Heart right ventricle (tissue), 16 donors: Measurements from ENCODE around the gene PDE11A. TPM values are rescaled to one million over a fixed set of nuclear protein-coding genes. Genes with fewer than 3 reads are reported as not detected.
A peak's percentile ranks its signal among the peaks of the same experiment; 100 is the strongest.

ENCODE experiments used
- ATAC-seq, 8 donors: fragments of 200-7000 bp; cut with Tn5 transposase; one replicate each; pipeline ENCODE4 v1.9.1; 2020; ENCODE audit warnings: mild to moderate bottlenecking in 8 of 8, moderate library complexity in 8 of 8, moderate number of reproducible peaks in 1 of 8
- DNase-seq, 2 donors: peaks; one replicate each; pipeline ENCODE4 v3.0.0-alpha.2; 2020
- H3K27ac ChIP-seq, 10 donors: fragments of 200-600 bp; sonication (generic) in 2 of 10; one replicate each; pipeline versions ENCODE4 v1.5.0 to v1.8.0; 2020 to 2022; ENCODE audit warnings: mild to moderate bottlenecking in 3 of 10
- H3K27me3 ChIP-seq, 7 donors: fragments of 200-600 bp; one replicate each; pipeline ENCODE4 v1.8.0; 2021 to 2022; ENCODE audit warnings: mild to moderate bottlenecking in 2 of 7
- H3K36me3 ChIP-seq, 9 donors: fragments of 200-600 bp; sonication (generic) in 1 of 9; one replicate each; pipeline versions ENCODE4 v1.5.0 to v1.8.0; 2020 to 2022; ENCODE audit warnings: mild to moderate bottlenecking in 2 of 9
- H3K4me1 ChIP-seq, 9 donors: fragments of 200-600 bp; sonication (generic) in 1 of 9; one replicate each; pipeline versions ENCODE4 v1.5.0 to v1.8.0; 2020 to 2022; ENCODE audit warnings: mild to moderate bottlenecking in 4 of 9
- H3K4me3 ChIP-seq, 10 donors: fragments of 200-600 bp; sonication (generic) in 2 of 10; one replicate each; pipeline versions ENCODE4 v1.5.0 to v1.8.0; 2020 to 2022; ENCODE audit warnings: mild to moderate bottlenecking in 7 of 10, moderate library complexity in 2 of 10
- H3K9me3 ChIP-seq, 11 donors: fragments of 200-600 bp in 10 of 11; sonication (generic) in 2 of 11; one replicate each; pipeline versions ENCODE4 v1.5.0 to v1.8.0; 2013 to 2022; ENCODE audit warnings: mild to moderate bottlenecking in 2 of 11, control low read depth in 1 of 11, moderate library complexity in 1 of 11
- CTCF ChIP-seq, 9 donors: fragments of 200-600 bp; sonication (generic) in 2 of 9; IDR thresholded peaks; one replicate each; pipeline versions ENCODE4 v1.5.0 to v1.8.0; 2021 to 2022; ENCODE audit warnings: antibody characterized with exemption in 9 of 9, mild to moderate bottlenecking in 5 of 9, moderate library complexity in 1 of 9
- WGBS, 2 donors: extraction: QIAGEN DNeasy Blood & Tissue Kit; methylation state at CpG; one replicate each; pipeline ENCODE4 v1.1.7; 2013; ENCODE audit warnings: inconsistent platforms in 1 of 2; 5-methylcytosine and 5-hydroxymethylcytosine counted together
- intact Hi-C, 10 donors: fragments of 100-400 bp; cut with DNase I; formaldehyde crosslinking; loops; one replicate each; pipeline versions ENCODE4 v1.11.1 to v1.14.2; 2022
- polyA plus RNA-seq, 2 donors: library from polyadenylated mRNA; stranded (reverse); fragments of 200-250 nt; gene quantifications; one replicate each; pipeline ENCODE4 v1.2.3, GENCODE V29; 2013
- total RNA-seq, 10 donors: library from RNA; stranded (reverse); fragmentation: NEBNext Ultra II Directional in 3 of 10; extraction: Animal tissue kit (Norgen Biotek cat#: 25700) in 3 of 10; gene quantifications; one replicate each; pipeline versions ENCODE4 v1.2.1 to v1.2.4, GENCODE V29; 2021 to 2023
- donor health status: Arrhythmogenic right ventricular cardiomyopathy.
- donor health status: ischemic (EF 13 %, LVEDD 7.1; RV severe dilation, severe dysfunction).
- donor health status: healthy with polysubstance abuse.
- donor health status: DM: no; HTN: yes; CAD: no.
- donor health status: DM: no; HTN: no; CAD: no.
- donor health status: ischemic (EF 25% LVEDD 6.9; RV normal size, moderate dysfunction).
- donor health status: ischemic (EF 25% LVEDD 5.7; RV mildly dilated, moderate dysfunction).
- donor health status: healthy.
- donor health status: DM: yes; HTN: yes; CAD: no.
- donor health status: Ischemic cardiomyopathy.
- donor health status: ischemic (EF 35%, LVEDD 5.7; RV mildly dilated, moderate dysfunction).
- donor health status: nonischemic (EF 11% LVEDD 7.7; RV severe dilation, severe dysfunction).
- donor health status: DM: yes; HTN: yes; CAD: no.
- donor health status: PGD.
- donor health status: ischemic (EF 29% LVEDD 5.4; RV normal size, mild dysfunction).
- donor health status: nonischemic (EF 23%, LVEDD 6.1; RV moderate dilation, normal function).

PDE11A gene
- total and polyA plus RNA-seq, 12 donors = 0.12 to 6.4 (median 1.1) TPM

- TF ChIP-seq CTCF (IDR thresholded peaks at IDR 0.05) = no peak
- no peak for DNase-seq
- no peaks in the 10 kb centered on the region for H3K9me3 ChIP-seq
- H3K4me3 ChIP-seq = no peak overlapping the region
- peak overlapping the region in 2 of 10 donors; percentile 60 to 65 for H3K27ac ChIP-seq
- ATAC-seq = no peak
- intact Hi-C loops = no loop called here
- whole genome bisulfite sequencing, 2 donors = 93 to 97% methylated on average over 4 of the region's 4 CpGs
- peaks cover 0 to 29% (median 5%) of the 10 kb centered on the region in 9 donors for H3K4me1 ChIP-seq
- no peaks in the 10 kb centered on the region for H3K27me3 ChIP-seq
- H3K36me3 ChIP-seq = no peaks in the 10 kb centered on the region
These were observed 325.2 kb downstream of the PDE11A start for GRCh38 chr2:177747384-177747783.

- H3K27me3 ChIP-seq = no peaks in the 10 kb centered on the region
- no peaks in the 10 kb centered on the region for H3K36me3 ChIP-seq
- H3K9me3 ChIP-seq = no peaks in the 10 kb centered on the region
- H3K4me1 ChIP-seq = peaks cover 0 to 28% (median 5%) of the 10 kb centered on the region in 9 donors
- WGBS, 2 donors = 50 to 66% methylated on average over 2 of the region's 2 CpGs
- TF ChIP-seq CTCF (IDR thresholded peaks at IDR 0.05) = no peak
- DNase-seq (no peak), ATAC-seq (peak in 2 of 8 donors; percentile 34 to 73)
- H3K4me3 ChIP-seq = no peak overlapping the region
- intact Hi-C loops = no loop called here
- H3K27ac ChIP-seq = peak overlapping the region in 5 of 10 donors; percentile 8 to 65 (median 26)
These were observed 326.2 kb downstream of the PDE11A start for GRCh38 chr2:177746358-177746757.

- no peak for TF ChIP-seq CTCF (IDR thresholded peaks at IDR 0.05)
- H3K4me3 ChIP-seq = no peak overlapping the region
- DNase-seq (no peak), ATAC-seq (peak in 1 of 8 donors; percentile 17)
- peaks cover 0 to 19% (median 5%) of the 10 kb centered on the region in 9 donors for H3K4me1 ChIP-seq
- WGBS, 2 donors = 82 to 88% methylated on average over 1 of the region's 1 CpG
- H3K27ac ChIP-seq = peak overlapping the region in 8 of 10 donors; percentile 8 to 69 (median 36)
- no peaks in the 10 kb centered on the region for H3K36me3 ChIP-seq
- H3K9me3 ChIP-seq = no peaks in the 10 kb centered on the region
- intact Hi-C loops = no loop called here
- H3K27me3 ChIP-seq = no peaks in the 10 kb centered on the region
These were observed 327.0 kb downstream of the PDE11A start for GRCh38 chr2:177745531-177745930.

GRCh38 chr2:177742851-177743250 is 329.7 kb downstream of the PDE11A start:
- H3K9me3 ChIP-seq = no peaks in the 10 kb centered on the region
- no peaks in the 10 kb centered on the region for H3K36me3 ChIP-seq
- ATAC-seq (no peak), DNase-seq (no peak)
- no peaks in the 10 kb centered on the region for H3K27me3 ChIP-seq
- 84 to 88% methylated on average over 3 of the region's 3 CpGs for WGBS, 2 donors
- no peak for TF ChIP-seq CTCF (IDR thresholded peaks at IDR 0.05)
- H3K4me3 ChIP-seq = no peak overlapping the region
- H3K4me1 ChIP-seq = peaks cover 0 to 12% (median 5%) of the 10 kb centered on the region in 9 donors
- intact Hi-C loops = no loop called here
- H3K27ac ChIP-seq = no peak overlapping the region
